Lung (tissue), 12 donors: ENCODE results near the gene RHOT2. TPM values are rescaled to one million over a fixed set of nuclear protein-coding genes. Genes with fewer than 3 reads are reported as not detected.

Experiments
- ATAC-seq: fragments of 200-7000 bp; cut with Tn5 transposase; one replicate; pipeline ENCODE4 v1.9.1; 2020; ENCODE audit warnings: moderate number of reproducible peaks; ENCODE audit not compliant: insufficient read depth, low FRiP score
- DNase-seq, 3 donors: peaks; one replicate each; pipeline ENCODE4 v3.0.0-alpha.2; 2013 to 2017
- H3K27ac ChIP-seq, 2 donors: one replicate each; pipeline ENCODE4 v1.5.1; 2013; ENCODE audit warnings: mild to moderate bottlenecking in 2 of 2, moderate library complexity in 2 of 2, control low read depth in 1 of 2, inconsistent platforms in 1 of 2, low read depth in 1 of 2, low read length in 1 of 2
- H3K27me3 ChIP-seq, 3 donors: one replicate each; pipeline ENCODE4 v1.5.1; 2013; ENCODE audit warnings: low read length in 2 of 3; ENCODE audit not compliant: control insufficient read depth in 3 of 3, insufficient read depth in 3 of 3
- H3K36me3 ChIP-seq, 4 donors: one replicate each; pipeline ENCODE4 v1.5.1; 2013; ENCODE audit warnings: low read length in 4 of 4, mild to moderate bottlenecking in 1 of 4, moderate library complexity in 1 of 4; ENCODE audit not compliant: control insufficient read depth in 4 of 4, insufficient read depth in 4 of 4
- H3K4me1 ChIP-seq, 5 donors: one replicate each; pipeline ENCODE4 v1.5.1; 2013; ENCODE audit warnings: low read length in 5 of 5, mild to moderate bottlenecking in 2 of 5, moderate library complexity in 1 of 5; ENCODE audit not compliant: control insufficient read depth in 5 of 5, insufficient read depth in 5 of 5
- H3K4me3 ChIP-seq: one replicate; pipeline ENCODE4 v1.5.1; 2013; ENCODE audit warnings: mild to moderate bottlenecking, control low read depth, moderate library complexity
- H3K9ac ChIP-seq, 2 donors: one replicate each; pipeline ENCODE4 v1.5.1; 2013; ENCODE audit warnings: low read length in 2 of 2, control low read depth in 1 of 2; ENCODE audit not compliant: insufficient read depth in 1 of 2
- H3K9me3 ChIP-seq, 4 donors: one replicate each; pipeline ENCODE4 v1.5.1; 2013; ENCODE audit warnings: low read length in 3 of 4, mild to moderate bottlenecking in 1 of 4, moderate library complexity in 1 of 4; ENCODE audit not compliant: control insufficient read depth in 4 of 4, insufficient read depth in 3 of 4
- CTCF ChIP-seq: IDR thresholded peaks from 2 replicates; pipeline ENCODE4 v1.5.1; 2012; ENCODE audit warnings: mild to moderate bottlenecking; ENCODE audit errors: control extremely low read depth, extremely low read depth
- WGBS, 2 donors: extraction: QIAGEN DNeasy Blood & Tissue Kit; methylation state at CpG; one replicate each; pipeline ENCODE4 v1.1.7; 2013; 5-methylcytosine and 5-hydroxymethylcytosine counted together
- polyA plus RNA-seq, 2 donors: library from polyadenylated mRNA; stranded (reverse); fragments of 200-250 nt; gene quantifications; one replicate each; pipeline ENCODE4 v1.2.1, GENCODE V29; 2013
- total RNA-seq, 2 donors: library from RNA; depleted of rRNA in 1 of 2; stranded (reverse); fragments of >200 nt in 1 of 2; gene quantifications; one replicate each; pipeline ENCODE4 v1.2.1, GENCODE V29; 2014 to 2021
- donor health status: control.
- donor health status: control.
- donor health status: Bipolar disorder and iron deficiency.
- donor health status: healthy.
- donor health status: DM: yes; HTN: yes; CAD: no.

The RHOT2 gene
- total and polyA plus RNA-seq, 4 donors, result 40.5 to 121 (median 115) TPM

- peaks cover 7 to 69% (median 38%) of the 10 kb centered on the region in 3 donors for H3K27me3 ChIP-seq
- no peak for DNase-seq
Measured at GRCh38 chr16:704552-705380, 36.8 kb downstream of the RHOT2 start.

GRCh38 chr16:705431-706188 lies 37.7 kb downstream of the RHOT2 start, which contains the start of gene FBXL16:
Gene FBXL16, minus strand, starts transcription at chr16:705801. Its CDS starts 8,396 bp downstream, at chr16:697405.
- no peak within 1 kb of the TSS for H3K27ac ChIP-seq
- WGBS, 2 donors, result 1 to 2% methylated on average over 31 to 115 of the region's 115 CpGs
- no peak for TF ChIP-seq CTCF
- no peak within 1 kb of the TSS for H3K9ac ChIP-seq
- DNase-seq (no peak), ATAC-seq (no peak)
- no peak within 1 kb of the TSS for H3K4me3 ChIP-seq
- H3K36me3 ChIP-seq, result no peaks in the 10 kb centered on the region
- H3K27me3 ChIP-seq, result peaks cover 11 to 69% (median 38%) of the 10 kb centered on the region in 3 donors
- H3K4me1 ChIP-seq, result no peaks in the 10 kb centered on the region
- peaks cover 0 to 5% (median 0%) of the 10 kb centered on the region in 4 donors for H3K9me3 ChIP-seq

More at GRCh38 chr16:704552-705380, 36.8 kb downstream of the RHOT2 start:
- 12 to 14% methylated on average over 32 to 49 of the region's 50 CpGs for WGBS, 2 donors
- H3K9ac ChIP-seq, result no peak overlapping the region
- H3K4me3 ChIP-seq, result no peak overlapping the region
- peaks cover 0 to 5% (median 0%) of the 10 kb centered on the region in 4 donors for H3K9me3 ChIP-seq
- H3K4me1 ChIP-seq, result no peaks in the 10 kb centered on the region
- no peaks in the 10 kb centered on the region for H3K36me3 ChIP-seq
- H3K27ac ChIP-seq, result no peak overlapping the region
- TF ChIP-seq CTCF, result no peak
- ATAC-seq, result no peak

GRCh38 chr16:706189-707061 lies 38.5 kb downstream of the RHOT2 start:
- Histone ChIP-seq H3K9ac (no peak overlapping the region), H3K27me3 (peaks cover 11 to 64% (median 38%) of the 10 kb centered on the region in 3 donors), H3K36me3 (no peaks in the 10 kb centered on the region), H3K4me3 (no peak overlapping the region), H3K4me1 (no peaks in the 10 kb centered on the region), H3K27ac (no peak overlapping the region), H3K9me3 (peaks cover 0 to 5% (median 0%) of the 10 kb centered on the region in 4 donors)
- WGBS, 2 donors, result 5 to 7% methylated on average over 42 to 49 of the region's 49 CpGs
- no peak for TF ChIP-seq CTCF
- ATAC-seq, result no peak
- DNase-seq, result no peak
